HepG2 (cell line): ENCODE measurements around the gene PPA1. TPM values are rescaled to one million over a fixed set of nuclear protein-coding genes. Genes with fewer than 3 reads are reported as not detected.

Experiments
- CSRNP1 ChIP-seq: sonication (generic); formaldehyde crosslinking; IDR thresholded peaks from 2 replicates; pipeline ENCODE4 v1.8.1; 2023; ENCODE audit warnings: mild to moderate bottlenecking, missing genetic modification reagents
- FLYWCH1 ChIP-seq: sonication (generic); formaldehyde crosslinking; IDR thresholded peaks from 2 replicates; pipeline ENCODE4 v1.8.1; 2023; ENCODE audit warnings: mild to moderate bottlenecking, missing genetic modification reagents
- HIVEP1 ChIP-seq: sonication (generic); formaldehyde crosslinking; IDR thresholded peaks from 2 replicates; pipeline ENCODE4 v1.4.0; 2020; ENCODE audit warnings: mild to moderate bottlenecking, missing genetic modification reagents
- HNRNPH1 ChIP-seq: fragments of 200-400 bp; formaldehyde crosslinking; optimal IDR thresholded peaks from 2 replicates; pipeline ENCODE3; 2017; ENCODE audit warnings: mild to moderate bottlenecking, low read depth, low read length
- HOXA3 ChIP-seq: sonication (generic); formaldehyde crosslinking; IDR thresholded peaks from 2 replicates; pipeline ENCODE4 v1.5.0; 2020; ENCODE audit warnings: missing genetic modification reagents
- HOXA7 ChIP-seq: sonication (generic); formaldehyde crosslinking; IDR thresholded peaks from 2 replicates; pipeline ENCODE4 v1.8.1; 2022; ENCODE audit warnings: mild to moderate bottlenecking, missing genetic modification reagents, moderate library complexity
- MAFF ChIP-seq: IDR thresholded peaks from 2 replicates; pipeline ENCODE4 v1.6.1; 2011; ENCODE audit warnings: low read depth, low read length, improper control_type of control experiment
- MTF2 ChIP-seq: sonication (generic); formaldehyde crosslinking; IDR thresholded peaks from 2 replicates; pipeline ENCODE4 v1.5.0; 2020; ENCODE audit warnings: missing genetic modification reagents, borderline replicate concordance
- MYC ChIP-seq: sonication (generic); formaldehyde crosslinking; IDR thresholded peaks from 2 replicates; pipeline ENCODE4 v1.9.0; 2021; ENCODE audit warnings: missing genetic modification reagents, borderline replicate concordance
- NKX3-1 ChIP-seq: sonication (generic); formaldehyde crosslinking; IDR thresholded peaks from 2 replicates; pipeline ENCODE4 v1.5.0; 2020; ENCODE audit warnings: missing genetic modification reagents
- NR2C2 ChIP-seq: sonication (generic); formaldehyde crosslinking; IDR thresholded peaks from 2 replicates; pipeline ENCODE4 v1.4.0; 2020; ENCODE audit warnings: missing genetic modification reagents, mild to moderate bottlenecking, moderate library complexity, borderline replicate concordance
- PHF21A ChIP-seq: sonication (generic); formaldehyde crosslinking; IDR thresholded peaks from 2 replicates; pipeline ENCODE4 v1.5.0; 2020; ENCODE audit warnings: mild to moderate bottlenecking, missing genetic modification reagents
- RBM39 ChIP-seq: fragments of 200-400 bp; formaldehyde crosslinking; IDR thresholded peaks from one replicate; pipeline ENCODE4 v1.6.1; 2018; ENCODE audit warnings: antibody characterized with exemption, mild to moderate bottlenecking, low read depth, low read length; ENCODE audit not compliant: poor library complexity, severe bottlenecking
- RXRA ChIP-seq: sonication (generic); formaldehyde crosslinking; IDR thresholded peaks from 2 replicates; pipeline ENCODE4 v1.5.1; 2020; ENCODE audit warnings: missing genetic modification reagents
- SAFB2 ChIP-seq: sonication (generic); formaldehyde crosslinking; IDR thresholded peaks from 2 replicates; pipeline ENCODE4 v1.5.1; 2020; ENCODE audit warnings: missing genetic modification reagents, low read depth, mild to moderate bottlenecking, borderline replicate concordance
- SALL1 ChIP-seq: sonication (generic); formaldehyde crosslinking; IDR thresholded peaks from 2 replicates; pipeline ENCODE4 v1.8.0; 2022; ENCODE audit warnings: mild to moderate bottlenecking, missing genetic modification reagents
- SRSF1 ChIP-seq: fragments of 200-400 bp; formaldehyde crosslinking; optimal IDR thresholded peaks from 2 replicates; pipeline ENCODE3; 2017; ENCODE audit warnings: mild to moderate bottlenecking, low read depth, low read length, moderate library complexity
- TGIF2 ChIP-seq: IDR thresholded peaks from 2 replicates; pipeline ENCODE4 v1.6.1; 2016; ENCODE audit warnings: control low read depth, missing compliant biosample characterization
- ZNF225 ChIP-seq: sonication (generic); formaldehyde crosslinking; IDR thresholded peaks from 2 replicates; pipeline ENCODE4 v1.4.0; 2020; ENCODE audit warnings: mild to moderate bottlenecking, missing genetic modification reagents
- ZNF274 ChIP-seq: sonication (generic); formaldehyde crosslinking; IDR thresholded peaks from 2 replicates; pipeline ENCODE4 v1.5.1; 2020; ENCODE audit warnings: mild to moderate bottlenecking, missing genetic modification reagents
- ZNF335 ChIP-seq: sonication (generic); formaldehyde crosslinking; IDR thresholded peaks from 2 replicates; pipeline ENCODE4 v1.4.0; 2020; ENCODE audit warnings: missing genetic modification reagents
- ZSCAN12 ChIP-seq: sonication (generic); formaldehyde crosslinking; IDR thresholded peaks from 2 replicates; pipeline ENCODE4 v1.9.0; 2021; ENCODE audit warnings: mild to moderate bottlenecking, missing genetic modification reagents
- polyA plus RNA-seq, 8 experiments: library from polyadenylated mRNA; depleted of rRNA in 3 of 8; stranded (reverse) in 7 of 8; unstranded in 1 of 8; fragments of >200 nt; fragmentation: Illumina TruSeq in 4 of 8; extraction: Trizol in 4 of 8; gene quantifications; 2 replicates each; pipeline versions ENCODE4 v1.2.1 to v1.2.3, GENCODE V29; 2011 to 2016; ENCODE audit warnings: low read depth in 4 of 8, missing spikeins in 1 of 8, mixed read lengths in 1 of 8; ENCODE audit not compliant: insufficient read depth in 1 of 8
- total RNA-seq, 5 experiments: library from RNA; depleted of rRNA; stranded (reverse); fragments of >200 nt; fragmentation: Illumina TruSeq; extraction: Trizol; gene quantifications; 2 replicates each; pipeline ENCODE4 v1.2.3, GENCODE V29; 2016; ENCODE audit warnings: low read depth in 1 of 5
- TF ChIP-seq, protein P1 (sequence below): sonication (generic); formaldehyde crosslinking; IDR thresholded peaks from 2 replicates; pipeline ENCODE4 v1.5.0; 2020; ENCODE audit warnings: missing genetic modification reagents, mild to moderate bottlenecking, borderline replicate concordance
- TF ChIP-seq, protein P2 (sequence below): sonication (generic); formaldehyde crosslinking; IDR thresholded peaks from 2 replicates; pipeline ENCODE4 v1.5.1; 2020; ENCODE audit warnings: missing genetic modification reagents, mild to moderate bottlenecking, borderline replicate concordance

The PPA1 gene
- total and polyA plus RNA-seq, 2 of the 13 experiments (the other 11 are each of a cell fraction or from before 2014, with no cell fraction given): 136 to 250 TPM

- TF ChIP-seq SAFB2 (CRISPR knock-in tag) (0 out of 2 replicates have a peak, but pooled peaks have one; percentile 13), SRSF1 (peak; percentile 38), CSRNP1 (CRISPR knock-in tag) (no peak; the same call in 1 of the 2 replicates), RBM39 (no peak), RXRA (CRISPR knock-in tag) (peak; percentile 55; the same call in 1 of the 2 replicates), HOXA7 (no peak), FLYWCH1 (CRISPR knock-in tag) (no peak), ZNF335 (CRISPR knock-in tag) (no peak), TGIF2 (0 out of 2 replicates have a peak, but pooled peaks have one; percentile 36), ZSCAN12 (CRISPR knock-in tag) (peak; percentile 75; the same call in 1 of the 2 replicates), NR2C2 (peak; percentile 39; the same call in 1 of the 2 replicates), SALL1 (CRISPR knock-in tag) (peak; percentile 78), HNRNPH1 (no peak), ZNF225 (peak; percentile 79; the same call in 1 of the 2 replicates), HIVEP1 (CRISPR knock-in tag) (no peak), HOXA3 (CRISPR knock-in tag) (peak; percentile 65), NKX3-1 (CRISPR knock-in tag) (peak; percentile 38; the same call in 1 of the 2 replicates), ZNF274 (CRISPR knock-in tag) (peak; percentile 88), MYC (CRISPR knock-in tag) (peak; percentile 98), MAFF (no peak), PHF21A (CRISPR knock-in tag) (peak; percentile 46; the same call in 1 of the 2 replicates), MTF2 (CRISPR knock-in tag) (no peak)
- TF ChIP-seq, protein P1, sequence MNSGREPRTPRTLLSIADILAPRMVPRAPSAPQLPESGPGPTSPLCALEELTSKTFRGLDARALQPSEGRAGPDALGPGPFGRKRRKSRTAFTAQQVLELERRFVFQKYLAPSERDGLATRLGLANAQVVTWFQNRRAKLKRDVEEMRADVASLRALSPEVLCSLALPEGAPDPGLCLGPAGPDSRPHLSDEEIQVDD (CRISPR knock-in tag): no peak
- TF ChIP-seq, protein P2, sequence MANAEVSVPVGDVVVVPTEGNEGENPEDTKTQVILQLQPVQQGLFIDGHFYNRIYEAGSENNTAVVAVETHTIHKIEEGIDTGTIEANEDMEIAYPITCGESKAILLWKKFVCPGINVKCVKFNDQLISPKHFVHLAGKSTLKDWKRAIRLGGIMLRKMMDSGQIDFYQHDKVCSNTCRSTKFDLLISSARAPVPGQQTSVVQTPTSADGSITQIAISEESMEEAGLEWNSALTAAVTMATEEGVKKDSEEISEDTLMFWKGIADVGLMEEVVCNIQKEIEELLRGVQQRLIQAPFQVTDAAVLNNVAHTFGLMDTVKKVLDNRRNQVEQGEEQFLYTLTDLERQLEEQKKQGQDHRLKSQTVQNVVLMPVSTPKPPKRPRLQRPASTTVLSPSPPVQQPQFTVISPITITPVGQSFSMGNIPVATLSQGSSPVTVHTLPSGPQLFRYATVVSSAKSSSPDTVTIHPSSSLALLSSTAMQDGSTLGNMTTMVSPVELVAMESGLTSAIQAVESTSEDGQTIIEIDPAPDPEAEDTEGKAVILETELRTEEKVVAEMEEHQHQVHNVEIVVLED (CRISPR knock-in tag): 0 out of 2 replicates have a peak, but pooled peaks have one; percentile 59
Measured at GRCh38 chr10:70233109-70233938, at the start of gene PPA1 (continued).
